Measurements from ENCODE around the gene CLMP.

The CLMP gene

GRCh38 chr11:123063826-123064657, 131.0 kb downstream of the CLMP start:
- H3K4me1 ChIP-seq = peaks cover 0 to 38% (median 30%) of the 10 kb centered on the region in 4 donors
- H3K4me3 ChIP-seq = peak overlapping the region; percentile 87 to 96
- H3K9me3 ChIP-seq = no peaks in the 10 kb centered on the region
- intact Hi-C loops (cut with DNase I; ENCODE audit: low total_unique reads) = no loop called here
- no peak for TF ChIP-seq CTCF (IDR thresholded peaks at IDR 0.05)
- H3K27ac ChIP-seq = peak overlapping the region; percentile 100
- no peaks in the 10 kb centered on the region for H3K27me3 ChIP-seq
- H3K36me3 ChIP-seq = peaks cover 15 to 20% (median 16%) of the 10 kb centered on the region in 3 donors
- DNase-seq = no peak

GRCh38 chr11:123062892-123063825, 131.9 kb downstream of the CLMP start:
- H3K9me3 ChIP-seq = no peaks in the 10 kb centered on the region
- no peak for TF ChIP-seq CTCF (IDR thresholded peaks at IDR 0.05)
- H3K4me3 ChIP-seq = peak overlapping the region; percentile 87 to 96
- no peaks in the 10 kb centered on the region for H3K27me3 ChIP-seq
- intact Hi-C loops (cut with DNase I; ENCODE audit: low total_unique reads) = no loop called here
- peak overlapping the region; percentile 100 for H3K27ac ChIP-seq
- peaks cover 0 to 47% (median 38%) of the 10 kb centered on the region in 4 donors for H3K4me1 ChIP-seq
- H3K36me3 ChIP-seq = peaks cover 23 to 29% (median 25%) of the 10 kb centered on the region in 3 donors
- DNase-seq = peak in 1 of 2 donors; percentile 49

GRCh38 chr11:123062158-123062891, 132.7 kb downstream of the CLMP start:
- Histone ChIP-seq H3K27me3 (no peaks in the 10 kb centered on the region), H3K4me3 (peak overlapping the region; percentile 87 to 96), H3K36me3 (peaks cover 32 to 37% (median 33%) of the 10 kb centered on the region in 3 donors), H3K27ac (peak overlapping the region; percentile 100), H3K4me1 (peaks cover 0 to 55% (median 44%) of the 10 kb centered on the region in 4 donors), H3K9me3 (no peaks in the 10 kb centered on the region)
- peak in 1 of 2 experiments; percentile 28 for TF ChIP-seq CTCF (IDR thresholded peaks at IDR 0.05)
- peak; percentile 99 to 100 for DNase-seq
- intact Hi-C loops (cut with DNase I; ENCODE audit: low total_unique reads) = no loop called here

GRCh38 chr11:123061403-123062157, 133.5 kb downstream of the CLMP start, which contains the start of gene HSPA8:
Gene HSPA8 (minus strand): TSS chr11:123062136. CDS start chr11:123061324, 812 bp downstream.
- DNase-seq = peak; percentile 81 to 85
- Histone ChIP-seq H3K27me3 (no peaks in the 10 kb centered on the region), H3K9me3 (no peaks in the 10 kb centered on the region), H3K4me1 (peaks cover 0 to 62% (median 50%) of the 10 kb centered on the region in 4 donors), H3K4me3 (peak within 1 kb of the TSS; percentile 87 to 96), H3K27ac (peak within 1 kb of the TSS; percentile 100), H3K36me3 (peaks cover 39 to 45% (median 41%) of the 10 kb centered on the region in 3 donors)
- no peak for TF ChIP-seq CTCF (IDR thresholded peaks at IDR 0.05)
- intact Hi-C loops (cut with DNase I; ENCODE audit: low total_unique reads) = no loop called here
